Mesendoderm (in vitro differentiated cells): ENCODE data around the gene MAP3K20.
"Not testable (repeated sequence)": the region's sequence is repeated elsewhere in the genome, so short reads cannot be mapped to it uniquely, and the experiment has no call there.

Experiments used
- DNase-seq: peaks from one replicate; pipeline ENCODE4 v3.0.0; 2013
- H2AK5ac ChIP-seq: 2 replicates; pipeline ENCODE4 v1.6.1; 2013; ENCODE audit warnings: low read length, inconsistent platforms
- H2BK120ac ChIP-seq: 2 replicates; pipeline ENCODE4 v1.6.1; 2013; ENCODE audit warnings: low read depth, mild to moderate bottlenecking, low read length, moderate library complexity, mixed read lengths
- H2BK15ac ChIP-seq: replicated peaks from 2 replicates; pipeline ENCODE4 v1.6.1; 2013; ENCODE audit warnings: low read depth, mild to moderate bottlenecking, moderate library complexity
- H2BK5ac ChIP-seq: 2 replicates; pipeline ENCODE4 v1.6.1; 2013; ENCODE audit warnings: low read length, inconsistent platforms
- H3K18ac ChIP-seq: 2 replicates; pipeline ENCODE4 v1.6.1; 2013; ENCODE audit warnings: mild to moderate bottlenecking, low read length, mixed read lengths
- H3K23ac ChIP-seq: one replicate; pipeline ENCODE4 v1.6.1; 2013; ENCODE audit warnings: low read length
- H3K27ac ChIP-seq: 2 replicates; pipeline ENCODE4 v1.5.1; 2013; ENCODE audit warnings: low read depth, mild to moderate bottlenecking, inconsistent platforms, low read length, moderate library complexity
- H3K27me3 ChIP-seq: 2 replicates; pipeline ENCODE4 v1.6.1; 2013; ENCODE audit warnings: low read length, control low read depth, mild to moderate bottlenecking, inconsistent platforms; ENCODE audit not compliant: insufficient read depth, poor library complexity
- H3K36me3 ChIP-seq: 2 replicates; pipeline ENCODE4 v1.6.1; 2013; ENCODE audit warnings: low read length, inconsistent platforms; ENCODE audit not compliant: control insufficient read depth, insufficient read depth
- H3K4ac ChIP-seq: one replicate; pipeline ENCODE4 v1.6.1; 2013; ENCODE audit warnings: low read depth, mild to moderate bottlenecking, low read length, moderate library complexity
- H3K4me1 ChIP-seq: 2 replicates; pipeline ENCODE4 v1.6.1; 2013; ENCODE audit warnings: low read depth, low read length, inconsistent platforms; ENCODE audit not compliant: control insufficient read depth
- H3K4me2 ChIP-seq: 2 replicates; pipeline ENCODE4 v1.6.1; 2013; ENCODE audit warnings: low read length
- H3K4me3 ChIP-seq: 2 replicates; pipeline ENCODE4 v1.5.1; 2013; ENCODE audit warnings: mild to moderate bottlenecking, low read length
- H3K56ac ChIP-seq: one replicate; pipeline ENCODE4 v1.6.1; 2013; ENCODE audit warnings: low read length
- H3K79me1 ChIP-seq: 2 replicates; pipeline ENCODE4 v1.6.1; 2013; ENCODE audit warnings: low read length, inconsistent platforms
- H3K79me2 ChIP-seq: 2 replicates; pipeline ENCODE4 v1.6.1; 2013; ENCODE audit warnings: mild to moderate bottlenecking, low read length; ENCODE audit not compliant: control insufficient read depth, insufficient read depth
- H3K9ac ChIP-seq: 2 replicates; pipeline ENCODE4 v1.6.1; 2013; ENCODE audit warnings: low read length, inconsistent platforms
- H4K5ac ChIP-seq: one replicate; pipeline ENCODE4 v1.6.1; 2013; ENCODE audit warnings: low read length
- H4K8ac ChIP-seq: one replicate; pipeline ENCODE4 v1.6.1; 2013; ENCODE audit warnings: low read depth, mild to moderate bottlenecking, control low read depth, low read length, moderate library complexity
- WGBS: extraction: QIAGEN DNeasy Blood & Tissue Kit; methylation state at CpG from one replicate; pipeline ENCODE4 v1.1.7; 2013; ENCODE audit warnings: low lambda C conversion rate, missing lambda C conversion rate; ENCODE audit not compliant: insufficient coverage; ENCODE audit errors: extremely low coverage; 5-methylcytosine and 5-hydroxymethylcytosine counted together

MAP3K20 gene

GRCh38 chr2:173126819-173127218 lies 51.2 kb downstream of the MAP3K20 start:
- no peak overlapping the region for H3K4ac ChIP-seq
- no peaks in the 10 kb centered on the region for H3K27me3 ChIP-seq
- H3K4me3 ChIP-seq = no peak overlapping the region
- H2BK5ac ChIP-seq = no peak overlapping the region
- H3K23ac ChIP-seq = no peak overlapping the region
- H3K9ac ChIP-seq = no peak overlapping the region
- H3K56ac ChIP-seq = no peak overlapping the region
- no peaks in the 10 kb centered on the region for H3K79me1 ChIP-seq
- H4K5ac ChIP-seq = no peak overlapping the region
- no peak overlapping the region for H2AK5ac ChIP-seq
- H4K8ac ChIP-seq = no peak overlapping the region
- no peak overlapping the region for H3K18ac ChIP-seq
- no peaks in the 10 kb centered on the region for H3K4me1 ChIP-seq
- no peak for DNase-seq
- no peaks in the 10 kb centered on the region for H3K79me2 ChIP-seq
- H3K4me2 ChIP-seq = no peak overlapping the region
- H3K36me3 ChIP-seq = no peaks in the 10 kb centered on the region
- H3K27ac ChIP-seq = no peak overlapping the region
- WGBS = no CpG with 5 or more reads among the region's 1 CpG
- no peak overlapping the region for H2BK120ac ChIP-seq
- H2BK15ac ChIP-seq = no peak overlapping the region

DNA sequence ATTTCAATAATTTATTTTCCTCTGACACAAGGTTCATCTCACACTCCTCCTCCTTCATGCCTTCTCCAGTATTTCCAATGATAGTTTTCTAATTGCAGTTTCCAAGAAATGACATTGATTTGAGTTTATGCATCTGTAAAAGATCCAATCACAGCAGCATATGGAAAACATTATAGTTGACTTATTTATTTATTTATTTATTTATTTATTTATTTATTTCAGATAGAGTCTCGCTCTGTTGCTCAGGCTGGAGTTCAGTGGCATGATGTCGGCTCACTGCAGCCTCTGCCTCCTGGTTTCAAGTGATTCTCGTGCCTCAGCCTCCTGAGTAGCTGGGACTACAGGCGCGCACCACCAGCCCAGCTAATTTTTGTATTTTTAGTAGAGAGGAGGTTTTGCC lies 52.5 kb downstream of the MAP3K20 start:
- not testable (repeated sequence) for H3K27ac ChIP-seq, H3K27me3 ChIP-seq, H3K79me1 ChIP-seq, H2BK5ac ChIP-seq, H4K8ac ChIP-seq, H3K56ac ChIP-seq, H2BK120ac ChIP-seq, H3K23ac ChIP-seq, H3K18ac ChIP-seq, DNase-seq, H2BK15ac ChIP-seq, H2AK5ac ChIP-seq, H3K4me2 ChIP-seq, H3K4ac ChIP-seq, H3K4me1 ChIP-seq, H4K5ac ChIP-seq, H3K36me3 ChIP-seq, H3K9ac ChIP-seq, H3K4me3 ChIP-seq, H3K79me2 ChIP-seq
- no CpG with 5 or more reads among the region's 5 CpGs for WGBS

DNA sequence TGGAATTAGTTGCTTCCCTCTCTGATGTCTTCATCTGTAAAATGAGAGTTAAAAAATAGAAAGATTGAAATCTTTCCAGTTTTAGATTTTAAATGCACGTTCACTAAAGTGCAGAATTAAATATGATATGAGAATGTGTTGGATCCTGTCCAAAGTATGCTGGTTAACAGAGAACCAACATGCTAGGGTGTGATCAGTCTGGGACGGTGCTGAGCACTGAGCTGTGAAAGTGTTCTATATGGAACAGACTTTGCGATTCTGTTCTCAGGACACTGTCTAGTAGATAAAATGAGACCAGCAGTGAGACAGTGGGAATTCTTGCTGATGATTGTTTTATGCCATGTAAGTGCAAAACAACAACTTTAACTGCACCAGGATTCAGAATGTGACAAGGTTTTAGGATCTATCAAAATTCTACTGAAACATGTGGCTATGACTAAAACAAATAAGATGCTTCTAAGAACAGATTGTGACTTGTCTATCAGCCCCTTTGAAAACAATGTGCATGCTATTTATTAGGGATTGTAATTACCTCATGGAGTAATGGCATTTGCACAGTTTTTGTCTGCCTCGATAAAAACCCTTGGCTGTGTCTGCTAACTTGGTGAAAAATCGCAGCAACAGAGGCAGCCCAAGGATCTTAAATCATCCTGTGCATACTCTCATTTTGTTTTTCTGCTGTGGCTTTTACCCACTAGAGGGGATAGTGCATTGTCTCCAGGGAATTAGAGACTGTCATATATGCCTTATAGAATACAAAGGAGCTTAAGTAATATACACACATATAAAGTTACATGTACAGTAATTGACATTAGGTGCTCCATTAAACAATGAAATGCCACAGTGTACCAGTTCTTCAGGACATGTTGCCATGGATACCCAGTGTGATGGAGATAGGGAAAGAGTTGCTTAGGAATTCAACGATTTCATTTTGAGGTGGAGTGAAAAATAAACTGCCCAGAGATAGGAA lies 55.1 kb downstream of the MAP3K20 start:
- Histone ChIP-seq H3K4me1 (peaks cover 2% of the 10 kb centered on the region), H3K18ac (no peak overlapping the region), H3K79me2 (no peaks in the 10 kb centered on the region), H3K4me2 (no peak overlapping the region), H3K4me3 (no peak overlapping the region), H4K8ac (no peak overlapping the region), H3K56ac (no peak overlapping the region), H4K5ac (no peak overlapping the region), H3K23ac (no peak overlapping the region), H2AK5ac (no peak overlapping the region), H3K27me3 (no peaks in the 10 kb centered on the region), H3K9ac (no peak overlapping the region), H3K36me3 (no peaks in the 10 kb centered on the region), H3K79me1 (no peaks in the 10 kb centered on the region), H2BK15ac (no peak overlapping the region), H2BK5ac (no peak overlapping the region), H3K4ac (no peak overlapping the region), H3K27ac (no peak overlapping the region), H2BK120ac (no peak overlapping the region)
- WGBS = no CpG with 5 or more reads among the region's 6 CpGs
- no peak for DNase-seq

DNA sequence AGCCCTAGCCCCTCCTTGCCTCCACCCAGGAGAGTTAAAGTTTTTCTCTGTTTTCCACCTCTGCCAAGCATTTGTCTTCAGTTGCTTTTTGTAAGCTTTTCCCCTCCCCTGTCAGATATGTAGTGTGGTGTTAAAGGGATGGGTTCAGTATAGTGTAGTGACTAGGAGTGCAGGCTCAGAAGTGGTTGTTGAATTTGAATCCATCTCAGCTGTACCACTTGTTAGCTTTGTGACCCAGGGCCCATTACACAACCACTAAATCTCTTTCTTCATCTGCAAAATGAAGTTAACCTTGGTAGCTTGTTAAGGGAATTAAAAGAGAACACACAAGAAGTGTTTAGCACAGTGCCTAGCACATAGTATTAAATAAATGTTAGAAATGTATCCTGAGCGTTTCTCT lies 56.9 kb downstream of the MAP3K20 start:
- no peak overlapping the region for H3K56ac ChIP-seq
- H2BK120ac ChIP-seq = no peak overlapping the region
- no peak overlapping the region for H4K8ac ChIP-seq
- DNase-seq = no peak
- H3K27me3 ChIP-seq = no peaks in the 10 kb centered on the region
- H3K4ac ChIP-seq = no peak overlapping the region
- no peak overlapping the region for H2BK15ac ChIP-seq
- no peak overlapping the region for H3K18ac ChIP-seq
- no peak overlapping the region for H3K27ac ChIP-seq
- H3K36me3 ChIP-seq = no peaks in the 10 kb centered on the region
- no peaks in the 10 kb centered on the region for H3K79me1 ChIP-seq
- H3K4me1 ChIP-seq = peaks cover 4% of the 10 kb centered on the region
- no peak overlapping the region for H4K5ac ChIP-seq
- H3K9ac ChIP-seq = no peak overlapping the region
- no peak overlapping the region for H3K23ac ChIP-seq
- no peaks in the 10 kb centered on the region for H3K79me2 ChIP-seq
- no peak overlapping the region for H2AK5ac ChIP-seq
- H3K4me3 ChIP-seq = no peak overlapping the region
- H3K4me2 ChIP-seq = no peak overlapping the region
- no CpG with 5 or more reads among the region's 1 CpG for WGBS
- no peak overlapping the region for H2BK5ac ChIP-seq

DNA sequence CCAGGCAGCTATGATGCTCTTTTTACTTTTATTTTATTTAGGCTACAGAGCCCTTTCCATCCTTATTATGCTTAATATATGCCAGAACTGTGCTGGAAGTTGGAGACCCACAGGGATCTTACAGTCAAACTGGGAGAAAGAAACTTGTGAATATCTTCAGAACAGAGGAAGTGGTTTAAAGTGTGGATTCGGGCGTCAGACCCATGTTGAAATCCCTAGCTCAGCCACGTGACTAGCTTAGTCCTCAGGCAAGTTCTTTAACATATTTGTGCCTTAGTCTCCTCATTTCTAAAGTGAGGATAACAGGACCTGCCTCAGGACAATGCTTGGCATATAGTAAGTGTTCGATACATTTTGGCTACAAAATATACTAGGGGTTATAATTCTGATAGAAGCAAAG lies 59.1 kb downstream of the MAP3K20 start:
- no peak overlapping the region for H2BK5ac ChIP-seq
- no peak overlapping the region for H2BK15ac ChIP-seq
- H3K79me1 ChIP-seq = no peaks in the 10 kb centered on the region
- H3K27me3 ChIP-seq = no peaks in the 10 kb centered on the region
- H3K4me2 ChIP-seq = no peak overlapping the region
- H3K4me3 ChIP-seq = no peak overlapping the region
- peaks cover 4% of the 10 kb centered on the region for H3K4me1 ChIP-seq
- H4K8ac ChIP-seq = no peak overlapping the region
- H3K23ac ChIP-seq = no peak overlapping the region
- H2AK5ac ChIP-seq = no peak overlapping the region
- no peak overlapping the region for H3K56ac ChIP-seq
- no peak overlapping the region for H4K5ac ChIP-seq
- H3K79me2 ChIP-seq = no peaks in the 10 kb centered on the region
- no peak overlapping the region for H2BK120ac ChIP-seq
- peak overlapping the region; percentile 4 for H3K4ac ChIP-seq
- peak overlapping the region; percentile 47 for H3K18ac ChIP-seq
- no peak overlapping the region for H3K9ac ChIP-seq
- H3K27ac ChIP-seq = no peak overlapping the region
- DNase-seq = peak; percentile 80
- WGBS = no CpG with 5 or more reads among the region's 4 CpGs
- no peaks in the 10 kb centered on the region for H3K36me3 ChIP-seq
